ENCODE measurements around the gene XIRP1.

- TF ChIP-seq POLR2A (IDR thresholded peaks at IDR 0.05) (no peak), CTCF (IDR thresholded peaks at IDR 0.05) (no peak)
Measured at GRCh38 chr3:39192490-39193092, at the start of gene XIRP1.
